Type B pancreatic cell (in vitro differentiated cells): ENCODE data around the gene USP34. TPM values are rescaled to one million over a fixed set of nuclear protein-coding genes. Genes with fewer than 3 reads are reported as not detected.

Experiments
- DNase-seq: peaks from one replicate; pipeline ENCODE4 v3.0.0; 2021; ENCODE audit warnings: mixed read lengths; ENCODE audit not compliant: unreplicated experiment; ENCODE audit errors: extremely low spot score
- H3K27ac Mint-ChIP-seq: 2 replicates; pipeline ENCODE4 v1.8.0; 2021; ENCODE audit warnings: mild to moderate bottlenecking, mixed read lengths
- H3K27me3 Mint-ChIP-seq: 2 replicates; pipeline ENCODE4 v1.8.0; 2021; ENCODE audit warnings: mixed read lengths
- H3K36me3 Mint-ChIP-seq: 2 replicates; pipeline ENCODE4 v1.8.0; 2021; ENCODE audit warnings: mixed read lengths
- H3K4me1 Mint-ChIP-seq: one replicate; pipeline ENCODE4 v1.8.0; 2021; ENCODE audit warnings: mixed read lengths; ENCODE audit not compliant: unreplicated experiment
- H3K4me3 Mint-ChIP-seq: 2 replicates; pipeline ENCODE4 v1.8.0; 2021; ENCODE audit warnings: mild to moderate bottlenecking, mixed read lengths
- H3K9me3 Mint-ChIP-seq: 2 replicates; pipeline ENCODE4 v1.8.0; 2021; ENCODE audit warnings: mixed read lengths
- CTCF ChIP-seq: fragments of 200-600 bp; sonication (generic); conservative IDR thresholded peaks from 2 replicates; pipeline ENCODE4 v1.5.0; 2021; ENCODE audit warnings: antibody characterized with exemption, mild to moderate bottlenecking
- total RNA-seq: library from RNA; stranded (reverse); gene quantifications from 2 replicates; pipeline ENCODE4 v1.2.1, GENCODE V29; 2021; ENCODE audit warnings: low replicate concordance

The USP34 gene
- total RNA-seq, 1 donor from 2014 or later, result 94.7 TPM

GRCh38 chr2:61361068-61361467, 109.8 kb downstream of the USP34 start:
- H3K27ac Mint-ChIP-seq, result no peak overlapping the region
- peaks cover 3% of the 10 kb centered on the region for H3K9me3 Mint-ChIP-seq

GRCh38 chr2:61359058-61359457, 111.8 kb downstream of the USP34 start:
- peaks cover 37% of the 10 kb centered on the region for H3K36me3 Mint-ChIP-seq
- TF ChIP-seq CTCF, result no peak
- H3K4me3 Mint-ChIP-seq, result no peak overlapping the region
- peaks cover 9% of the 10 kb centered on the region for H3K9me3 Mint-ChIP-seq
- H3K27me3 Mint-ChIP-seq, result no peaks in the 10 kb centered on the region
- H3K4me1 Mint-ChIP-seq, result peaks cover 3% of the 10 kb centered on the region
- no peak overlapping the region for H3K27ac Mint-ChIP-seq
- DNase-seq, result no peak

More at GRCh38 chr2:61361068-61361467, 109.8 kb downstream of the USP34 start:
- Mint-ChIP-seq H3K27me3 (no peaks in the 10 kb centered on the region), H3K36me3 (peaks cover 34% of the 10 kb centered on the region), H3K4me3 (no peak overlapping the region), H3K4me1 (peaks cover 3% of the 10 kb centered on the region)
- TF ChIP-seq CTCF, result no peak
- no peak for DNase-seq

DNA sequence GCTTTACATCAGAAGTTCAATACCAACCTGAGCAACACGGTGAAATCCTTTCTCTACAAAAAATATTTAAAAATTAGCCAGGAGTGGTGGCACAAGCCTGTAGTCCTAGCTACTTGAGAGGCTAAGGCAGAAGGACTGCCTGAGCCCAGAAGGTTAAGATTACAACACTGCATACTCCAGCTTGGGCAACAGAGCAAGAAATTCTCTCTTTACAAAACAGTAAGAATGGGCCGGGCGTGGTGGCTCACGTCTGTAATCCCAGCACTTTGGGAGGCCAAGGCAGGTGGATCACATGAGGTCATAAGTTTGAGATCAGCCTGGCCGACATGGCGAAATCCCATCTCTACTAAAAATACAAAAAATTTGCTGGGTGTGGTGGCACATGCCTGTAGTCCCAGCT, 113.2 kb downstream of the USP34 start:
- DNase-seq, result no peak
- H3K9me3 Mint-ChIP-seq, result peaks cover 14% of the 10 kb centered on the region
- no peak overlapping the region for H3K27ac Mint-ChIP-seq
- TF ChIP-seq CTCF, result no peak
- peaks cover 35% of the 10 kb centered on the region for H3K36me3 Mint-ChIP-seq
- H3K4me1 Mint-ChIP-seq, result peaks cover 3% of the 10 kb centered on the region
- H3K27me3 Mint-ChIP-seq, result no peaks in the 10 kb centered on the region
- H3K4me3 Mint-ChIP-seq, result no peak overlapping the region

DNA sequence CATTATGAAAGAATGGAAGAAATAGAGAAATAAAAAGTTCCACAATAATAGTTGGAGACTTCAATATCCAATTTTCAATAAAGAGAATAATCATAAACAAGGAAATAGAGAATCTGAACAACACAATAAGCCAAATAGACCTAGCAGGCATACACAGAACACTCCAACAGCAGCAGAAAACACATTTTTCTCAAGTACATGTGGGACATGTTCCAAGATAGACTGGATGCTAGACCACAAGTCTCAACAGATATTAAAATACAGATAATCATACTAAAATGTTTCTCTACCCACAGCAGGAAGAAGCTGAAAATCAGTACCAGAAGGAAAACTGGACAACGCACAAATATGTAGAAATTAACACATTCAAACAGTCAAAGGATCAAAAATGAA, 113.9 kb downstream of the USP34 start:
- TF ChIP-seq CTCF, result no peak
- H3K4me1 Mint-ChIP-seq, result peaks cover 3% of the 10 kb centered on the region
- H3K9me3 Mint-ChIP-seq, result peaks cover 10% of the 10 kb centered on the region
- H3K27me3 Mint-ChIP-seq, result no peaks in the 10 kb centered on the region
- no peak overlapping the region for H3K4me3 Mint-ChIP-seq
- H3K27ac Mint-ChIP-seq, result no peak overlapping the region
- peaks cover 32% of the 10 kb centered on the region for H3K36me3 Mint-ChIP-seq
- no peak for DNase-seq

DNA sequence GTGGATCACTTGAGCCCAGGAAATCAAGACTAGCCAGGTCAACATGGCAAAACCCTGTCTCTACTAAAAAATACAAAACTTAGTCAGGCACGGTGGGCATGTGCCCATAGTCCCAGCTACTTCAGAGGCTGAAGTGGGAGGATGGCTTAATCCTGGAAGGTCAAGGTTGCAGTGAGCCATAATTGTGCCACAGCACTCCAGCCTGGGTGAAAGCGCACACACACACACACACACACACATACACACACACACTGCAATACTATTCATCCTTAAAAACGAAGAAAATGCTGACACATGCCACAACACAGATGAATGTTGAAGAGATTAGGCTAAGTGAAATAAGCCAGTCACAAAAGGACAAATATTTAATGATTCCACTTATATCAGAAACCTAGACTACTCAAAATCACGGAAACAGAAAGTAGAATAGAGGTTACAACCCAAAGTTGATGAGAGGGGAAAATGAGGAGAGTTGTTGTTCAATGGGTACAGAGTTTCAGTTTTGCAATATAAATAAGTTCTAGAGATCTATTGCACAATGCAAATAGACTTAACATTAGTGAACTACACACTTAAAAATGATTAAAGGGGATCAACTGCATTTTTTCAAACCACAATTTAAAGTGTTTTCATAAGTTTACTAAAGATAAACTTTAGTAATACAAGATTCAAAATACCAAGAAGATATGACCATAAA, 114.5 kb downstream of the USP34 start:
- TF ChIP-seq CTCF, result no peak
- no peak overlapping the region for H3K27ac Mint-ChIP-seq
- no peak for DNase-seq

More for the DNA sequence above, 114.5 kb downstream of the USP34 start:
- peaks cover 3% of the 10 kb centered on the region for H3K4me1 Mint-ChIP-seq
- H3K27me3 Mint-ChIP-seq, result no peaks in the 10 kb centered on the region
- H3K36me3 Mint-ChIP-seq, result peaks cover 30% of the 10 kb centered on the region
- H3K4me3 Mint-ChIP-seq, result no peak overlapping the region
- peaks cover 10% of the 10 kb centered on the region for H3K9me3 Mint-ChIP-seq
